MM.1S (cell line): Measurements from ENCODE around the gene CAVIN3.

Source experiments
- CTCF ChIP-seq: fragments of 300-600 bp; sonication (generic); IDR thresholded peaks from 2 replicates; pipeline ENCODE4 v1.5.1; 2016; ENCODE audit warnings: antibody characterized with exemption, low read length, mixed read lengths
- EZH2 ChIP-seq: fragments of 300-600 bp; sonication (generic); optimal IDR thresholded peaks from 2 replicates; pipeline ENCODE3; 2017; ENCODE audit warnings: low read depth, mild to moderate bottlenecking, antibody characterized with exemption, low read length, mixed read lengths
- EZH2phosphoT487 ChIP-seq: fragments of 300-600 bp; sonication (generic); IDR thresholded peaks from 2 replicates; pipeline ENCODE4 v1.6.1; 2018; ENCODE audit warnings: antibody characterized with exemption, low read length

- TF ChIP-seq CTCF (no peak), EZH2phosphoT487 (no peak), EZH2 (no peak)
Measured at GRCh38 chr11:6326303-6326702, 6.0 kb upstream of the CAVIN3 start.
